GM12891 (cell line): ENCODE data around the gene ABCA13.

Source experiments
- POLR2A ChIP-seq: IDR thresholded peaks from 2 replicates; pipeline ENCODE4 v1.6.1; 2011; ENCODE audit warnings: low read depth, low read length, control low read depth
- TAF1 ChIP-seq: IDR thresholded peaks from 2 replicates; pipeline ENCODE4 v1.6.1; 2011; ENCODE audit warnings: low read depth, low read length, control low read depth

DNA sequence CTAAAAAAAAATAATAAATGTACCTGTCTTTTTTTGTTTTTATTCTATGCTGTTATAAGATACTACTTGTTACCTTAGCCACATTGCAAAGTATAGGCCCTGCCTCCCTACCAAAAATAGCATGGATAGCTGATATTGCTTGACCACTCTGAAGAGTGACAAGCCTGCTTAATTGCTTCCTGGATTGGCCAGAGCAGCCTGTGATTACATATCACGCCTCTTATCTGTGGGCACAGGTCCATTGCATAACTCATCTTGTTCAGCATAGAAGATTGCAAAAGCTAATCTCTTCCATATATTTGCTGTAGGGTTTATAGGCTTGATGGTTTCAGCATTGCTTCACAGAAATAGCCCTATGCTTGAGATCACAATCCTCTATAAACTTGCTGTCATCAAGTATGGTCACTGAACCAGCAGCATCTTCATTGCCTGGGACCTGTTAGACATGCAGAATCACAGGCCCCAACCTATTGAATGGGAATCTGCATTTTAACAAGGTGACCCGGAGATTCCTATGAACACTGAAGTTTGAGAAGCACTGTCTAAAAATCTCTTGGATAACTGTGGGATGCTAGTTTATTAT is 472.3 kb downstream of the ABCA13 start:
- no peak for TF ChIP-seq POLR2A
- TF ChIP-seq TAF1: no peak
